Natural killer cell (primary cell): ENCODE data around the gene CNFN. TPM values are rescaled to one million over a fixed set of nuclear protein-coding genes. Genes with fewer than 3 reads are reported as not detected.

Source experiments
- ATAC-seq, 3 donors: fragments of 150-1000 bp in 2 of 3; fragments of 200-7000 bp in 1 of 3; cut with Tn5 transposase; 1 replicate in 1 of 3; 2 replicates in 2 of 3; pipeline ENCODE4 v1.10.0; 2021; ENCODE audit warnings: mild to moderate bottlenecking in 2 of 3, moderate library complexity in 2 of 3
- DNase-seq, 2 donors: peaks; one replicate each; pipeline versions ENCODE4 v3.0.0 to v3.0.0-alpha.2; 2013 to 2021; ENCODE audit warnings: mixed read lengths in 1 of 2
- H3K27ac ChIP-seq: one replicate; pipeline ENCODE4 v1.5.1; 2013; ENCODE audit warnings: mild to moderate bottlenecking, low read length
- H3K27me3 ChIP-seq: one replicate; pipeline ENCODE4 v1.6.1; 2013; ENCODE audit warnings: low read length; ENCODE audit not compliant: control insufficient read depth, insufficient read depth
- H3K36me3 ChIP-seq: one replicate; pipeline ENCODE4 v1.6.1; 2013; ENCODE audit warnings: low read length; ENCODE audit not compliant: control insufficient read depth, insufficient read depth
- H3K4me1 ChIP-seq: one replicate; pipeline ENCODE4 v1.6.1; 2013; ENCODE audit warnings: low read length; ENCODE audit not compliant: control insufficient read depth, insufficient read depth
- H3K4me3 ChIP-seq: one replicate; pipeline ENCODE4 v1.5.1; 2013; ENCODE audit warnings: low read length
- H3K9me3 ChIP-seq: one replicate; pipeline ENCODE4 v1.6.1; 2013; ENCODE audit warnings: low read length; ENCODE audit not compliant: control insufficient read depth, insufficient read depth
- H3K27ac Mint-ChIP-seq, 2 donors: one replicate each; pipeline ENCODE4 v1.8.0; 2022; ENCODE audit warnings: mild to moderate bottlenecking in 2 of 2, mixed read lengths in 2 of 2, moderate library complexity in 1 of 2
- H3K27me3 Mint-ChIP-seq, 2 donors: one replicate each; pipeline ENCODE4 v1.8.0; 2022; ENCODE audit warnings: low read depth in 2 of 2, mixed read lengths in 2 of 2
- H3K36me3 Mint-ChIP-seq: one replicate; pipeline ENCODE4 v1.8.0; 2022; ENCODE audit warnings: mixed read lengths
- H3K4me1 Mint-ChIP-seq, 2 donors: one replicate each; pipeline ENCODE4 v1.8.0; 2022; ENCODE audit warnings: mixed read lengths in 2 of 2
- H3K4me3 Mint-ChIP-seq: one replicate; pipeline ENCODE4 v1.8.0; 2022; ENCODE audit warnings: mild to moderate bottlenecking, moderate library complexity, mixed read lengths
- H3K9me3 Mint-ChIP-seq, 2 donors: one replicate each; pipeline ENCODE4 v1.8.0; 2022; ENCODE audit warnings: mixed read lengths in 2 of 2
- CTCF ChIP-seq: fragments of 200-600 bp; IDR thresholded peaks from one replicate; pipeline ENCODE4 v1.8.0; 2022; ENCODE audit warnings: antibody characterized with exemption
- WGBS: methylation state at CpG from one replicate; pipeline ENCODE4 v1.1.7; 2013; ENCODE audit warnings: missing lambda C conversion rate; ENCODE audit not compliant: insufficient coverage; 5-methylcytosine and 5-hydroxymethylcytosine counted together
- intact Hi-C: fragments of 100-400 bp; cut with micrococcal nuclease; formaldehyde crosslinking; loops from one replicate; pipeline ENCODE4 v1.14.2; 2022
- total RNA-seq, 4 donors: library from RNA; stranded (reverse); fragments of 120-200 nt in 1 of 4; gene quantifications; one replicate each; pipeline versions ENCODE4 v1.2.3 to v1.2.4, GENCODE V29; 2013 to 2022

Gene CNFN
- total RNA-seq, 3 donors from 2014 or later (not counting 1 experiment from before 2014, with no cell fraction given): 1.3 TPM; not detected in 2

GRCh38 chr19:42368765-42369164 is 21.3 kb downstream of the CNFN start:
- H3K4me1 Mint-ChIP-seq: no peaks in the 10 kb centered on the region
- intact Hi-C loops: no loop called here
- H3K27ac ChIP-seq: no peak overlapping the region
- WGBS: 91% methylated on average over 15 of the region's 15 CpGs
- H3K4me3 ChIP-seq: no peak overlapping the region
- H3K36me3 ChIP-seq: no peaks in the 10 kb centered on the region
- no peaks in the 10 kb centered on the region for H3K27me3 Mint-ChIP-seq
- H3K4me3 Mint-ChIP-seq: no peak overlapping the region
- peaks cover 16% of the 10 kb centered on the region for H3K4me1 ChIP-seq
- DNase-seq (no peak), ATAC-seq (no peak)
- H3K27ac Mint-ChIP-seq: no peak overlapping the region
- no peaks in the 10 kb centered on the region for H3K9me3 Mint-ChIP-seq
- no peak for TF ChIP-seq CTCF
- peaks cover 3% of the 10 kb centered on the region for H3K36me3 Mint-ChIP-seq
- H3K27me3 ChIP-seq: no peaks in the 10 kb centered on the region
- no peaks in the 10 kb centered on the region for H3K9me3 ChIP-seq

- no peak overlapping the region for H3K27ac Mint-ChIP-seq
- Histone ChIP-seq H3K27me3 (no peaks in the 10 kb centered on the region), H3K36me3 (no peaks in the 10 kb centered on the region), H3K27ac (no peak overlapping the region), H3K4me1 (peaks cover 16% of the 10 kb centered on the region), H3K4me3 (no peak overlapping the region), H3K9me3 (no peaks in the 10 kb centered on the region)
- no peaks in the 10 kb centered on the region for H3K27me3 Mint-ChIP-seq
- no peaks in the 10 kb centered on the region for H3K9me3 Mint-ChIP-seq
- intact Hi-C loops: no loop called here
- WGBS: 97% methylated on average over 11 of the region's 11 CpGs
- H3K36me3 Mint-ChIP-seq: peaks cover 6% of the 10 kb centered on the region
- ATAC-seq (no peak), DNase-seq (no peak)
- no peaks in the 10 kb centered on the region for H3K4me1 Mint-ChIP-seq
- H3K4me3 Mint-ChIP-seq: no peak overlapping the region
- TF ChIP-seq CTCF: no peak
Observed at GRCh38 chr19:42368360-42368759, 21.7 kb downstream of the CNFN start.

- ATAC-seq (no peak), DNase-seq (no peak)
- H3K27me3 Mint-ChIP-seq: no peaks in the 10 kb centered on the region
- no peaks in the 10 kb centered on the region for H3K27me3 ChIP-seq
- H3K9me3 ChIP-seq: no peaks in the 10 kb centered on the region
- TF ChIP-seq CTCF: no peak
- no peak overlapping the region for H3K27ac Mint-ChIP-seq
- no peaks in the 10 kb centered on the region for H3K36me3 ChIP-seq
- 93% methylated on average over 4 of the region's 4 CpGs for WGBS
- H3K4me1 ChIP-seq: peaks cover 21% of the 10 kb centered on the region
- no peak overlapping the region for H3K27ac ChIP-seq
- intact Hi-C loops: no loop called here
- H3K36me3 Mint-ChIP-seq: peaks cover 6% of the 10 kb centered on the region
- no peaks in the 10 kb centered on the region for H3K9me3 Mint-ChIP-seq
- H3K4me1 Mint-ChIP-seq: no peaks in the 10 kb centered on the region
- H3K4me3 Mint-ChIP-seq: no peak overlapping the region
- no peak overlapping the region for H3K4me3 ChIP-seq
Observed at GRCh38 chr19:42367929-42368328, 22.2 kb downstream of the CNFN start.

GRCh38 chr19:42366673-42367072 is 23.4 kb downstream of the CNFN start:
- Histone ChIP-seq H3K36me3 (no peaks in the 10 kb centered on the region), H3K27ac (no peak overlapping the region), H3K4me1 (peaks cover 21% of the 10 kb centered on the region), H3K4me3 (no peak overlapping the region), H3K27me3 (no peaks in the 10 kb centered on the region), H3K9me3 (no peaks in the 10 kb centered on the region)
- intact Hi-C loops: no loop called here
- Mint-ChIP-seq H3K4me3 (no peak overlapping the region), H3K9me3 (no peaks in the 10 kb centered on the region), H3K36me3 (peaks cover 6% of the 10 kb centered on the region), H3K27me3 (no peaks in the 10 kb centered on the region), H3K27ac (no peak overlapping the region), H3K4me1 (no peaks in the 10 kb centered on the region)
- WGBS: 72% methylated on average over 1 of the region's 1 CpG
- no peak for ATAC-seq
- no peak for TF ChIP-seq CTCF
- DNase-seq: no peak
